NCI-H1417 treated with DMSO at 0.1 percent for 48 hours (cell line): ENCODE measurements around the gene TKFC.
"Not testable (repeated sequence)": the region's sequence is repeated elsewhere in the genome, so short reads cannot be mapped to it uniquely, and the experiment has no call there.

Experiments used
- DNase-seq: peaks from one replicate; lab custom pipeline; 2025; lab: John Stamatoyannopoulos, UW

The TKFC gene

GRCh38 chr11:61369372-61370348, 36.6 kb downstream of the TKFC start:
- DNase-seq, result no peak

- no peak for DNase-seq
These were observed 37.4 kb downstream of the TKFC start for GRCh38 chr11:61370349-61371005.

GRCh38 chr11:61372659-61373420, 39.8 kb downstream of the TKFC start:
- DNase-seq, result no peak

DNA sequence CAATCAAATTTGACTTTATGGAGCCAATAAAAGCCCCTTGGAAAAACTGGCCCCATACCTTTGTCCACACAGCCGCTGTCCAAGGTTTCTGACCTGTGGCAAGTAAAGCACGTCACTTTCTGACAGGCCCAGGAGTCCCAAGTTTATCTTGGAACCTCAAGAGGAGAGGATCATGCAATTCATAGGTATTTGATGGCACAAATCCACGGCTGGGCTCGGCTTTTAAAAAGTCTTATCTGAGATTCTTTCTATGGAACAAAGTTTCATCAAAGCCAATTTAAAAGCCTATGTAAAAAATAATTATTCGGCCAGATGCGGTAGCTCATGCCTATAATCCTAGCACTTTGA, 42.7 kb downstream of the TKFC start:
- DNase-seq, result no peak

GRCh38 chr11:61377461-61378160, 44.6 kb downstream of the TKFC start:
- DNase-seq, result no peak

DNA sequence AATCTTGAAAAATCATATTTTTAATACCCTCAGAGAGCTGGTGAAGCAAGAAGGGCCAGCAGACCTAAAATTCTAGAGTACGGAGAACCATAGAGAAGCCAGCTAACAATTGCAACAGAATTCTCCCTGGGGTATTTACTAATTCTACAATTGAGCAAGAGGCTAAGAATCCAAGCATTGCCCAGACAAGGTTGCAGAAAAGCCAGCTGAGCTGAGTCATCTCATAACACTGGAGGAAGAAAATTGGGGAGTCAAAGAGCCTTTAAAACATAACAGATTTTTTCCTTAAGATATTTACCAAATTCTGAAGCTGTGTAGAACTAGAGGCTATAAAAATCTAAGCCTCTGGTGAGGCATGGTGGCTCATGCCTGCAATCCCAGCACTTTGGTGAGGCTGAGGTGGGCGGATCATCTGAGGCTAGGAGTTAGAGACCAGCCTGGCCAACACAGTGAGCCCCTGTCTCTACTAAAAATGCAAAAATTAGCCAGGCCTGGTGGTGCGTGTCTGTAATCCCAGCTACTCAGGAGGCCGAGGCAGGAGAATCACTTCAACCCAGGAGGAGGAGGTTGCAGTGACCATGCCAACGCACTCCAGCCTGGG, 45.8 kb downstream of the TKFC start:
- no peak for DNase-seq

DNA sequence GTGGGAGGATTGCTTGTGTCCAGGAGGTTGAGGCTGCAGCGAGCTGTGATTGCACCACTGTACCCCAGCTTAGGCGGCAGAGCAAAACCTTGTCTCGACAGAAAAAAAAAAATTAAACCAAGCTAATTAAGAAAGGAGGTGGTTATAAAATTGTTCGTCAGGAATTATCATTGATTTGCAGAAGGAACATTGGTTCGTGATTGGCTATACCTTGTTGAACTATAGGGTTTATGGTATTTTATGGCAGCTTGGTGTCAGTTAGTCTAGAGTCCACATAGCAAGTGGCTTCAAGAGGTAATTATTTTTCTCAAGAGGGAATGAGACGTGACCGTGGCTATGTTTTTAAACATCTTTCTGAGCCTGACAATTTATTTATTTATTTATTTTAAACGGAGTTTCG, 47.9 kb downstream of the TKFC start:
- DNase-seq, result no peak

- DNase-seq, result not testable (repeated sequence)
These were observed 50.8 kb downstream of the TKFC start for GRCh38 chr11:61383859-61384258.

- DNase-seq, result no peak
These were observed 51.5 kb downstream of the TKFC start for GRCh38 chr11:61384271-61385242.

GRCh38 chr11:61390161-61390560, 57.1 kb downstream of the TKFC start:
- no peak for DNase-seq

- no peak for DNase-seq
These were observed 60.1 kb downstream of the TKFC start for GRCh38 chr11:61392981-61393595.
